Suprapubic skin (tissue), 4 donors: ENCODE results near the gene EXOSC9.

Experiments used
- CTCF ChIP-seq, 2 donors: fragments of 200-600 bp in 1 of 2; fragments of 450-650 bp in 1 of 2; sonication (generic) in 1 of 2; IDR thresholded peaks; one replicate each; pipeline ENCODE4 v1.5.1; 2016 to 2019; ENCODE audit warnings: antibody characterized with exemption in 2 of 2, mild to moderate bottlenecking in 1 of 2, moderate library complexity in 1 of 2
- EP300 ChIP-seq: sonication (generic); formaldehyde crosslinking; IDR thresholded peaks from one replicate; pipeline ENCODE4 v1.6.1; 2017; ENCODE audit warnings: antibody characterized with exemption
- POLR2A ChIP-seq, 2 donors: fragments of 450-650 bp; IDR thresholded peaks; one replicate each; pipeline ENCODE4 v1.6.1; 2017; ENCODE audit warnings: antibody characterized with exemption in 2 of 2, mild to moderate bottlenecking in 2 of 2, moderate library complexity in 2 of 2
- POLR2AphosphoS5 ChIP-seq, 3 donors: sonication (generic); formaldehyde crosslinking; IDR thresholded peaks; one replicate each; pipeline ENCODE4 v1.6.1; 2017; ENCODE audit warnings: antibody characterized with exemption in 3 of 3

GRCh38 chr4:121789960-121790829 is 10.9 kb upstream of the EXOSC9 start:
- TF ChIP-seq CTCF (IDR thresholded peaks at IDR 0.05) = no peak
- TF ChIP-seq POLR2A (IDR thresholded peaks at IDR 0.05) = no peak
- no peak for TF ChIP-seq EP300
- no peak for TF ChIP-seq POLR2AphosphoS5 (IDR thresholded peaks at IDR 0.05)
